OCI-LY1 (cell line): ENCODE measurements around the gene FBF1.

Source experiments
- H2AFZ ChIP-seq: fragments of 200-600 bp; sonication (generic), shearing (Covaris generic); 2 replicates; pipeline ENCODE4 v1.6.0; 2014; ENCODE audit warnings: antibody characterized with exemption, mild to moderate bottlenecking, low read length
- H3F3A ChIP-seq: fragments of 200-600 bp; sonication (generic), shearing (Covaris generic); 2 replicates; pipeline ENCODE4 v1.6.0; 2014; ENCODE audit warnings: mild to moderate bottlenecking, antibody characterized with exemption, low read length, moderate library complexity; ENCODE audit not compliant: insufficient read depth
- H3K27ac ChIP-seq: fragments of 200-600 bp; sonication (generic); 2 replicates; pipeline ENCODE4 v1.5.1; 2014; ENCODE audit warnings: low read length, mixed run types, mild to moderate bottlenecking, low read depth; ENCODE audit not compliant: poor library complexity, severe bottlenecking
- H3K27me3 ChIP-seq: fragments of 200-600 bp; sonication (generic); 2 replicates; pipeline ENCODE4 v1.6.0; 2014; ENCODE audit warnings: antibody characterized with exemption, mild to moderate bottlenecking, low read length, moderate library complexity; ENCODE audit not compliant: insufficient read depth
- H3K36me3 ChIP-seq: fragments of 200-600 bp; sonication (generic); 2 replicates; pipeline ENCODE4 v1.6.1; 2014; ENCODE audit warnings: mild to moderate bottlenecking, antibody characterized with exemption, low read length, moderate library complexity, mixed read lengths; ENCODE audit not compliant: insufficient read depth
- H3K4me1 ChIP-seq: fragments of 200-600 bp; sonication (generic); 2 replicates; pipeline ENCODE4 v1.5.1; 2014; ENCODE audit warnings: mild to moderate bottlenecking, low read length, moderate library complexity; ENCODE audit not compliant: insufficient read depth, severe bottlenecking
- H3K4me2 ChIP-seq: fragments of 200-600 bp; sonication (generic), shearing (Covaris generic); 2 replicates; pipeline ENCODE4 v1.6.1; 2014; ENCODE audit warnings: low read length
- H3K4me3 ChIP-seq: fragments of 200-600 bp; sonication (generic); 2 replicates; pipeline ENCODE4 v1.5.1; 2014; ENCODE audit warnings: low read length, low read depth, mild to moderate bottlenecking, mixed read lengths; ENCODE audit not compliant: poor library complexity, severe bottlenecking
- H3K79me2 ChIP-seq: fragments of 200-600 bp; shearing (Covaris generic); 2 replicates; pipeline ENCODE4 v1.6.1; 2016; ENCODE audit warnings: mixed run types, low read length, mixed read lengths; ENCODE audit not compliant: insufficient read depth
- H3K9ac ChIP-seq: fragments of 200-600 bp; sonication (generic), shearing (Covaris generic); 2 replicates; pipeline ENCODE4 v1.6.1; 2014; ENCODE audit warnings: mild to moderate bottlenecking, low read length, mixed read lengths
- H3K9me2 ChIP-seq: fragments of 200-600 bp; sonication (generic), shearing (Covaris generic); 2 replicates; pipeline ENCODE4 v1.6.1; 2014; ENCODE audit warnings: low read depth, mild to moderate bottlenecking, low read length, mixed read lengths
- H3K9me3 ChIP-seq: fragments of 200-600 bp; shearing (Covaris generic); 2 replicates; pipeline ENCODE4 v1.6.1; 2014; ENCODE audit warnings: low read length, mixed read lengths
- H4K20me1 ChIP-seq: fragments of 200-600 bp; sonication (generic), shearing (Covaris generic); 2 replicates; pipeline ENCODE4 v1.6.0; 2016; ENCODE audit warnings: mild to moderate bottlenecking, low read length; ENCODE audit not compliant: insufficient read depth
- CTCF ChIP-seq: fragments of 200-600 bp; sonication (generic), shearing (Covaris generic); IDR thresholded peaks from 2 replicates; pipeline ENCODE4 v1.5.1; 2017; ENCODE audit warnings: mild to moderate bottlenecking, antibody characterized with exemption, low read length, moderate library complexity, mixed read lengths
- EZH2 ChIP-seq: fragments of 200-600 bp; sonication (generic), shearing (Covaris generic); IDR thresholded peaks from 2 replicates; pipeline ENCODE4 v1.8.0; 2017; ENCODE audit warnings: borderline replicate concordance, mixed run types, mild to moderate bottlenecking, antibody characterized with exemption, low read length, moderate library complexity, mixed read lengths

The FBF1 gene

GRCh38 chr17:75915268-75915667 lies 25.6 kb downstream of the FBF1 start:
- no peak overlapping the region for H3K9ac ChIP-seq
- no peaks in the 10 kb centered on the region for H3K9me3 ChIP-seq
- TF ChIP-seq EZH2: no peak
- TF ChIP-seq CTCF: no peak
- no peak overlapping the region for H3K27ac ChIP-seq
- H3K9me2 ChIP-seq: no peaks in the 10 kb centered on the region
- H3K79me2 ChIP-seq: no peaks in the 10 kb centered on the region
- H3K4me2 ChIP-seq: no peak overlapping the region
- H4K20me1 ChIP-seq: no peaks in the 10 kb centered on the region
- peaks cover 28% of the 10 kb centered on the region for H3K4me1 ChIP-seq
- no peak overlapping the region for H3K4me3 ChIP-seq
- no peaks in the 10 kb centered on the region for H3K27me3 ChIP-seq
- H3K36me3 ChIP-seq: peaks cover 19% of the 10 kb centered on the region
- no peak overlapping the region for H2AFZ ChIP-seq
- H3F3A ChIP-seq: 0 out of 2 replicates have a peak, but pooled peaks cover 5% of the 10 kb centered on the region

- Histone ChIP-seq H3K27me3 (no peaks in the 10 kb centered on the region), H2AFZ (no peak overlapping the region), H3K79me2 (no peaks in the 10 kb centered on the region), H3F3A (0 out of 2 replicates have a peak, but pooled peaks cover 5% of the 10 kb centered on the region), H3K9me2 (no peaks in the 10 kb centered on the region), H3K4me1 (peaks cover 33% of the 10 kb centered on the region), H3K9me3 (no peaks in the 10 kb centered on the region), H4K20me1 (no peaks in the 10 kb centered on the region), H3K27ac (no peak overlapping the region), H3K36me3 (peaks cover 19% of the 10 kb centered on the region), H3K4me3 (no peak overlapping the region), H3K4me2 (no peak overlapping the region), H3K9ac (no peak overlapping the region)
- TF ChIP-seq EZH2: no peak
- TF ChIP-seq CTCF: no peak
Measured at GRCh38 chr17:75914643-75915267, 26.1 kb downstream of the FBF1 start.

DNA sequence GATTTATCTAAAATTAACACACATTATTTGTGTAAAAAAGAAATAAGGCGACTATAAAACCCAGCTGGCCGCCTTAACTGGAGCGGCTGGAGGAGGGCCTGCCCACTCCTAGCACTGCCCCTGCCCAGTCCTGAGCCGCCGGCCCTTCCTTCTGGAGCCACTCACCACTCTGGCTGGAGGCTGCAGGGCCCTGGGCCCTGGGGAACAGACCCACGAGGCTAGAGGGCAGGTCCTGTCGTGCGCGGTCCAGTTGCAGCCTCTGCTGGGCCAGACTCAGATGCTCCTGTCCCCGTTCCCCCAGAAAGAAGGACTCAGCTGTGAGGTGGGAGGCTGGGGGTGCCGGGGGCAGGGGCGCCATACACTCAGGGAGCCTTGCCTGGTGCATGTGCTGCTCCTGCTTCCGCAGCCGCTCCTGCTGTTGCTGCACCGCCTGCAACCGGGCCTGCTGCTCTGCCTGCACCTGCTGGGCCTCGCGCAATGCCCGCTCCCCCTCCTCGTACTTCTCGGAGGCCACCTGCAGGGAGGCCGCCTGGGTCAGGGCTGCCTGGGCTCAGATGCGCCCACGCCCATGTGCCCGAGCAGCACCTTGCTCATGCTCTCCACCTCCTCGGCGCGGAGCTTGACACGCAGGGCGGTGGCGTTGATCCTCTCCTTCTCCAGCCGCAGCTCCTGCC lies 27.2 kb downstream of the FBF1 start:
- Histone ChIP-seq H4K20me1 (no peaks in the 10 kb centered on the region), H3K36me3 (peaks cover 14% of the 10 kb centered on the region)

More for the DNA sequence above, 27.2 kb downstream of the FBF1 start:
- Histone ChIP-seq H2AFZ (no peak overlapping the region), H3K27ac (no peak overlapping the region), H3K4me3 (no peak overlapping the region), H3K9me2 (no peaks in the 10 kb centered on the region), H3K27me3 (no peaks in the 10 kb centered on the region), H3K4me1 (peaks cover 44% of the 10 kb centered on the region), H3K4me2 (no peak overlapping the region), H3K79me2 (no peaks in the 10 kb centered on the region), H3K9me3 (no peaks in the 10 kb centered on the region), H3F3A (0 out of 2 replicates have a peak, but pooled peaks cover 8% of the 10 kb centered on the region), H3K9ac (no peak overlapping the region)
- TF ChIP-seq CTCF: no peak
- TF ChIP-seq EZH2: no peak
